Hepatic stellate cell (primary cell): ENCODE data around the gene NTNG1.

ENCODE experiments used
- DNase-seq: peaks from one replicate; pipeline ENCODE4 v3.0.0; 2011; ENCODE audit warnings: low spot score

Gene NTNG1

GRCh38 chr1:107510347-107510746, 369.5 kb downstream of the NTNG1 start:
- DNase-seq, result no peak

GRCh38 chr1:107512836-107513235, 372.0 kb downstream of the NTNG1 start:
- DNase-seq, result no peak

GRCh38 chr1:107514841-107515240, 374.0 kb downstream of the NTNG1 start:
- DNase-seq, result no peak

GRCh38 chr1:107515702-107516101, 374.9 kb downstream of the NTNG1 start:
- no peak for DNase-seq

- no peak for DNase-seq
These were observed 382.2 kb downstream of the NTNG1 start for GRCh38 chr1:107523061-107523460.

GRCh38 chr1:107523736-107524135, 382.9 kb downstream of the NTNG1 start:
- DNase-seq, result no peak

- no peak for DNase-seq
These were observed 383.5 kb downstream of the NTNG1 start for GRCh38 chr1:107524301-107524700.

- DNase-seq, result no peak
These were observed 384.3 kb downstream of the NTNG1 start for GRCh38 chr1:107525145-107525544.

- no peak for DNase-seq
These were observed 385.1 kb downstream of the NTNG1 start for GRCh38 chr1:107525961-107526360.

- no peak for DNase-seq
These were observed 385.8 kb downstream of the NTNG1 start for GRCh38 chr1:107526524-107527198.

GRCh38 chr1:107529511-107530149, 388.8 kb downstream of the NTNG1 start:
- DNase-seq, result peak; percentile 16

- DNase-seq, result no peak
These were observed 389.7 kb downstream of the NTNG1 start for GRCh38 chr1:107530543-107530942.

- DNase-seq, result no peak
These were observed 390.4 kb downstream of the NTNG1 start for GRCh38 chr1:107531065-107531908.

GRCh38 chr1:107532318-107532717, 391.5 kb downstream of the NTNG1 start:
- no peak for DNase-seq
